Loucy (cell line): Measurements from ENCODE around the gene C19orf25.

ENCODE experiments used
- H2AFZ ChIP-seq: fragments of 200-600 bp; sonication (generic); 2 replicates; pipeline ENCODE4 v1.6.0; 2016; ENCODE audit warnings: antibody characterized with exemption, mild to moderate bottlenecking, low read length, moderate library complexity
- H3F3A ChIP-seq: fragments of 200-600 bp; 2 replicates; pipeline ENCODE4 v1.6.0; 2016; ENCODE audit warnings: antibody characterized with exemption, low read depth, mild to moderate bottlenecking
- H3K27me3 ChIP-seq: fragments of 200-600 bp; sonication (generic); 2 replicates; pipeline ENCODE4 v1.6.1; 2014; ENCODE audit warnings: low read length, mild to moderate bottlenecking; ENCODE audit not compliant: insufficient read depth, poor library complexity, severe bottlenecking
- H3K36me3 ChIP-seq: fragments of 200-600 bp; sonication (generic); 2 replicates; pipeline ENCODE4 v1.6.1; 2016; ENCODE audit warnings: low read length; ENCODE audit not compliant: insufficient read depth
- H3K4me1 ChIP-seq: fragments of 200-600 bp; sonication (generic); 2 replicates; pipeline ENCODE4 v1.5.1; 2014; ENCODE audit warnings: low read length, mild to moderate bottlenecking; ENCODE audit not compliant: insufficient read depth, poor library complexity, severe bottlenecking
- H3K4me2 ChIP-seq: fragments of 200-600 bp; sonication (generic); 2 replicates; pipeline ENCODE4 v1.6.0; 2014; ENCODE audit warnings: antibody characterized with exemption, low read length, low read depth, mild to moderate bottlenecking; ENCODE audit not compliant: poor library complexity, severe bottlenecking
- H3K4me3 ChIP-seq: fragments of 200-600 bp; sonication (generic); 2 replicates; pipeline ENCODE4 v1.5.1; 2014; ENCODE audit warnings: low read length, mild to moderate bottlenecking, mixed read lengths; ENCODE audit not compliant: poor library complexity, severe bottlenecking
- H3K79me2 ChIP-seq: fragments of 200-600 bp; sonication (generic); 2 replicates; pipeline ENCODE4 v1.6.1; 2014; ENCODE audit warnings: low read length; ENCODE audit not compliant: insufficient read depth
- H3K9ac ChIP-seq: fragments of 200-600 bp; sonication (generic); 2 replicates; pipeline ENCODE4 v1.6.0; 2014; ENCODE audit warnings: mild to moderate bottlenecking, low read depth, low read length, moderate library complexity; ENCODE audit not compliant: poor library complexity, severe bottlenecking
- H3K9me2 ChIP-seq: fragments of 200-600 bp; sonication (generic); replicated peaks from 2 replicates; pipeline ENCODE4 v1.6.1; 2016; ENCODE audit warnings: low read depth, low read length, mixed read lengths
- H3K9me3 ChIP-seq: fragments of 200-600 bp; sonication (generic); 2 replicates; pipeline ENCODE4 v1.6.1; 2014; ENCODE audit warnings: mild to moderate bottlenecking, antibody characterized with exemption, low read length, low read depth; ENCODE audit not compliant: insufficient read depth
- H4K20me1 ChIP-seq: fragments of 200-600 bp; sonication (generic); 2 replicates; pipeline ENCODE4 v1.6.0; 2014; ENCODE audit warnings: antibody characterized with exemption, low read length, mild to moderate bottlenecking; ENCODE audit not compliant: insufficient read depth, poor library complexity, severe bottlenecking
- EZH2phosphoT487 ChIP-seq: fragments of 200-600 bp; IDR thresholded peaks from 2 replicates; pipeline ENCODE4 v1.6.1; 2018; ENCODE audit warnings: antibody characterized with exemption, mild to moderate bottlenecking, moderate library complexity, borderline replicate concordance
- TF ChIP-seq, protein P1 (sequence below): fragments of 200-600 bp; sonication (generic); conservative IDR thresholded peaks from 2 replicates; pipeline ENCODE4 v1.5.1; 2014; ENCODE audit warnings: mild to moderate bottlenecking, antibody characterized with exemption, low read length

Gene C19orf25

GRCh38 chr19:1509602-1510441, 30.8 kb upstream of the C19orf25 start:
- 0 out of 2 replicates have a peak, but pooled peaks cover 4% of the 10 kb centered on the region for H3F3A ChIP-seq
- H3K27me3 ChIP-seq: no peaks in the 10 kb centered on the region
- TF ChIP-seq, protein P1, sequence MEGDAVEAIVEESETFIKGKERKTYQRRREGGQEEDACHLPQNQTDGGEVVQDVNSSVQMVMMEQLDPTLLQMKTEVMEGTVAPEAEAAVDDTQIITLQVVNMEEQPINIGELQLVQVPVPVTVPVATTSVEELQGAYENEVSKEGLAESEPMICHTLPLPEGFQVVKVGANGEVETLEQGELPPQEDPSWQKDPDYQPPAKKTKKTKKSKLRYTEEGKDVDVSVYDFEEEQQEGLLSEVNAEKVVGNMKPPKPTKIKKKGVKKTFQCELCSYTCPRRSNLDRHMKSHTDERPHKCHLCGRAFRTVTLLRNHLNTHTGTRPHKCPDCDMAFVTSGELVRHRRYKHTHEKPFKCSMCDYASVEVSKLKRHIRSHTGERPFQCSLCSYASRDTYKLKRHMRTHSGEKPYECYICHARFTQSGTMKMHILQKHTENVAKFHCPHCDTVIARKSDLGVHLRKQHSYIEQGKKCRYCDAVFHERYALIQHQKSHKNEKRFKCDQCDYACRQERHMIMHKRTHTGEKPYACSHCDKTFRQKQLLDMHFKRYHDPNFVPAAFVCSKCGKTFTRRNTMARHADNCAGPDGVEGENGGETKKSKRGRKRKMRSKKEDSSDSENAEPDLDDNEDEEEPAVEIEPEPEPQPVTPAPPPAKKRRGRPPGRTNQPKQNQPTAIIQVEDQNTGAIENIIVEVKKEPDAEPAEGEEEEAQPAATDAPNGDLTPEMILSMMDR: no peak
- TF ChIP-seq EZH2phosphoT487: no peak
- no peaks in the 10 kb centered on the region for H3K79me2 ChIP-seq
- no peak overlapping the region for H2AFZ ChIP-seq
- no peaks in the 10 kb centered on the region for H3K36me3 ChIP-seq
- H3K9me2 ChIP-seq: no peaks in the 10 kb centered on the region
- no peaks in the 10 kb centered on the region for H3K9me3 ChIP-seq
- H4K20me1 ChIP-seq: no peaks in the 10 kb centered on the region
- no peak overlapping the region for H3K9ac ChIP-seq
- no peak overlapping the region for H3K4me3 ChIP-seq
- peaks cover 4% of the 10 kb centered on the region for H3K4me1 ChIP-seq
- H3K4me2 ChIP-seq: no peak overlapping the region

DNA sequence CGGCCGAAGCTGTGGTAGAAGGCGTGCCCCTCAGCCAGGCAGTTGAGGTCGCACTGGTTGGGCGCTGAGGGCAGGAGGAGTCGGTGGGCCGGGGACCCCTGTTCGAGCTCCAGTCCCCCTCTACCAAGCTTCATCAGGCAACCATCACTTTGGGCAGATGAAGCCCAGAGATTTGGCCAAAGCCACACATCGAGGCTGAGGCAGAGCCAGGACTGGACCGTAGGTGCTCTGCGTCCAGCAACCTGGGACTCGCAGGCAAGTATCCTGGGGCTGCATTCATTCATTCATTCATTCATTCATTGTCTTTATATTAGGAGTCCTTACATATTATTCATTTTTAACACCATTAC, 29.5 kb upstream of the C19orf25 start:
- Histone ChIP-seq H3K4me2 (peak overlapping the region; percentile 59), H3K79me2 (no peaks in the 10 kb centered on the region)
- TF ChIP-seq, protein P1: no peak
- no peak for TF ChIP-seq EZH2phosphoT487

GRCh38 chr19:1507763-1508506, 28.9 kb upstream of the C19orf25 start:
- H4K20me1 ChIP-seq: no peaks in the 10 kb centered on the region
- peak overlapping the region; percentile 90 for H2AFZ ChIP-seq
- H3K36me3 ChIP-seq: no peaks in the 10 kb centered on the region
- peak overlapping the region; percentile 59 for H3K4me2 ChIP-seq
- 0 out of 2 replicates have a peak, but pooled peaks cover 4% of the 10 kb centered on the region for H3F3A ChIP-seq
- H3K79me2 ChIP-seq: no peaks in the 10 kb centered on the region
- no peaks in the 10 kb centered on the region for H3K9me2 ChIP-seq
- peaks cover 8% of the 10 kb centered on the region for H3K4me1 ChIP-seq
- TF ChIP-seq, protein P1: no peak
- no peak for TF ChIP-seq EZH2phosphoT487
- no peaks in the 10 kb centered on the region for H3K9me3 ChIP-seq
- H3K27me3 ChIP-seq: no peaks in the 10 kb centered on the region
- peak overlapping the region; percentile 50 for H3K9ac ChIP-seq
- peak overlapping the region; percentile 69 for H3K4me3 ChIP-seq

More for the DNA sequence above, 29.5 kb upstream of the C19orf25 start:
- Histone ChIP-seq H2AFZ (peak overlapping the region; percentile 69), H3K9me3 (no peaks in the 10 kb centered on the region), H3K9me2 (no peaks in the 10 kb centered on the region), H3K36me3 (no peaks in the 10 kb centered on the region), H3K27me3 (no peaks in the 10 kb centered on the region), H3K9ac (peak overlapping the region; percentile 50), H4K20me1 (no peaks in the 10 kb centered on the region), H3K4me1 (peaks cover 4% of the 10 kb centered on the region), H3K4me3 (peak overlapping the region; percentile 69), H3F3A (0 out of 2 replicates have a peak, but pooled peaks cover 4% of the 10 kb centered on the region)
